K562 (cell line): Measurements from ENCODE around the gene DNAH8. TPM values are rescaled to one million over a fixed set of nuclear protein-coding genes. Genes with fewer than 3 reads are reported as not detected.

Experiments used
- ATAC-seq: fragments of 200-7000 bp; cut with Tn5 transposase; 3 replicates; pipeline ENCODE4 v1.9.1; 2020; ENCODE audit warnings: moderate library complexity
- BruUV-seq: library from RNA; stranded (reverse); fragments of 400-500 nt; replicated peaks from 2 replicates; lab custom pipeline; 2021; lab: Mats Ljungman, UMichigan
- CTCF ChIA-PET: fragments of 300-600 bp; formaldehyde crosslinking; extraction: SDS; loops from one replicate; lab custom pipeline; 2021; ENCODE audit warnings: low intra/inter-chr PET ratio; lab: Yijun Ruan, JAX
- POLR2A ChIA-PET: fragments of 300-600, 350-650 bp; sonication (Branson Sonifier 250); formaldehyde crosslinking; extraction: SDS; loops from one replicate; lab custom pipeline; 2021; ENCODE audit warnings: antibody characterized with exemption, inconsistent platforms; lab: Yijun Ruan, JAX
- DNase-seq, 4 experiments: peaks; one replicate each; pipeline versions ENCODE4 v3.0.0 to v3.0.0-alpha.2; 2011 to 2018; ENCODE audit warnings: low spot score in 3 of 4, mixed read lengths in 3 of 4; ENCODE audit errors: extremely low read depth in 1 of 4
- FAIRE-seq: peaks from 2 replicates; lab custom pipeline; 2011; peaks lifted over from hg19 to GRCh38; lab: Jason Lieb, UNC
- H2AFZ ChIP-seq: 2 replicates; pipeline ENCODE4 v1.6.0; 2011; ENCODE audit warnings: low read depth, low read length, control low read depth, inconsistent platforms
- H3K27ac ChIP-seq: fragments of 200-600 bp; 3 replicates; pipeline ENCODE4 v1.8.0; 2011; ENCODE audit warnings: low read depth, mild to moderate bottlenecking, control low read depth, inconsistent platforms, low read length, moderate library complexity, mixed read lengths; ENCODE audit errors: extremely low read depth
- H3K27me3 ChIP-seq, 2 experiments: fragments of 300-600 bp in 1 of 2; 2 replicates in 1 of 2; 3 replicates in 1 of 2; pipeline versions ENCODE4 v1.6.0 to v1.8.0; 2011; ENCODE audit warnings: inconsistent platforms in 2 of 2, low read length in 2 of 2, mild to moderate bottlenecking in 1 of 2, mixed read lengths in 1 of 2, moderate library complexity in 1 of 2; ENCODE audit not compliant: control insufficient read depth in 2 of 2, insufficient read depth in 2 of 2
- H3K36me3 ChIP-seq: fragments of 300-600 bp; 3 replicates; pipeline ENCODE4 v1.8.0; 2011; ENCODE audit warnings: mild to moderate bottlenecking, low read length, inconsistent platforms; ENCODE audit not compliant: control insufficient read depth, insufficient read depth
- H3K4me1 ChIP-seq, 2 experiments: fragments of 200-600 bp in 1 of 2; replicated peaks in 1 of 2; 2 replicates in 1 of 2; 3 replicates in 1 of 2; pipeline versions ENCODE4 v1.5.1 to v1.8.0; 2011; ENCODE audit warnings: inconsistent platforms in 2 of 2, low read length in 2 of 2, mild to moderate bottlenecking in 1 of 2, mixed read lengths in 1 of 2, moderate library complexity in 1 of 2; ENCODE audit not compliant: control insufficient read depth in 2 of 2, insufficient read depth in 2 of 2
- H3K4me2 ChIP-seq: 2 replicates; pipeline ENCODE4 v1.6.1; 2011; ENCODE audit warnings: low read length, control low read depth, inconsistent platforms, mixed read lengths; ENCODE audit not compliant: insufficient read depth
- H3K4me3 ChIP-seq: fragments of 200-600 bp; sonication (generic), shearing (Covaris generic); 2 replicates; pipeline ENCODE4 v1.5.1; 2016; ENCODE audit warnings: control low read depth, inconsistent platforms
- H3K79me2 ChIP-seq: fragments of 200-600 bp; 3 replicates; pipeline ENCODE4 v1.8.0; 2011; ENCODE audit warnings: low read length, inconsistent platforms; ENCODE audit not compliant: control insufficient read depth, insufficient read depth
- H3K9ac ChIP-seq, 2 experiments: 2 replicates each; pipeline versions ENCODE4 v1.6.0 to v1.6.1; 2011; ENCODE audit warnings: low read depth in 2 of 2, low read length in 2 of 2, control low read depth in 1 of 2, inconsistent platforms in 1 of 2, mild to moderate bottlenecking in 1 of 2, mixed read lengths in 1 of 2; ENCODE audit not compliant: insufficient read depth in 1 of 2
- H3K9me1 ChIP-seq: one replicate; pipeline ENCODE4 v1.6.0; 2011; ENCODE audit warnings: inconsistent platforms, mild to moderate bottlenecking, low read length, moderate library complexity; ENCODE audit not compliant: control insufficient read depth, insufficient read depth
- H3K9me3 ChIP-seq: replicated peaks from 2 replicates; pipeline ENCODE4 v1.5.1; 2011; ENCODE audit warnings: low read depth, low read length, inconsistent platforms; ENCODE audit not compliant: control insufficient read depth, insufficient read depth
- H4K20me1 ChIP-seq: replicated peaks from 2 replicates; pipeline ENCODE4 v1.6.1; 2011; ENCODE audit warnings: low read length, inconsistent platforms, mixed read lengths; ENCODE audit not compliant: control insufficient read depth, insufficient read depth
- CBFA2T2 ChIP-seq: fragments of 450-650 bp; conservative IDR thresholded peaks from 2 replicates; pipeline ENCODE4 v1.6.1; 2017; ENCODE audit warnings: mild to moderate bottlenecking
- ETS2 ChIP-seq: IDR thresholded peaks from 2 replicates; pipeline ENCODE4 v1.6.1; 2016; ENCODE audit warnings: borderline replicate concordance, missing genetic modification characterization, mild to moderate bottlenecking, moderate library complexity, missing compliant biosample characterization; ENCODE audit not compliant: poor library complexity, severe bottlenecking
- OTX1 ChIP-seq: fragments of 450-650 bp; formaldehyde crosslinking; IDR thresholded peaks from 2 replicates; pipeline ENCODE4 v1.4.0; 2022; ENCODE audit warnings: mild to moderate bottlenecking
- RFX1 ChIP-seq: fragments of 450-650 bp; IDR thresholded peaks from 2 replicates; pipeline ENCODE4 v1.6.1; 2016; ENCODE audit warnings: mild to moderate bottlenecking, moderate library complexity
- TRIM24 ChIP-seq, 2 experiments: fragments of 450-650 bp; IDR thresholded peaks; 2 replicates each; pipeline ENCODE4 v1.6.1; 2016
- XRCC3 ChIP-seq: fragments of 450-650 bp; IDR thresholded peaks from 2 replicates; pipeline ENCODE4 v1.6.1; 2017; ENCODE audit warnings: mild to moderate bottlenecking, moderate library complexity
- ZNF146 ChIP-seq: IDR thresholded peaks from one replicate; pipeline ENCODE4 v1.6.1; 2018; ENCODE audit warnings: missing compliant biosample characterization; ENCODE audit not compliant: unreplicated experiment
- ZNF174 ChIP-seq: fragments of 250-450 bp; sonication (Bioruptor Pico); IDR thresholded peaks from 2 replicates; pipeline ENCODE4 v1.4.0; 2020; ENCODE audit warnings: mild to moderate bottlenecking
- ZNF217 ChIP-seq: sonication (generic); formaldehyde crosslinking; IDR thresholded peaks from 2 replicates; pipeline ENCODE4 v1.8.0; 2022; ENCODE audit warnings: mild to moderate bottlenecking, missing genetic modification reagents
- WGBS: fragments of 100-300 bp; shearing (Covaris generic); methylation state at CpG from one replicate; pipeline ENCODE4 v1.1.6; 2016; ENCODE audit warnings: low coverage, mixed read lengths; ENCODE audit not compliant: insufficient coverage; ENCODE audit errors: missing lambda C conversion rate; 5-methylcytosine and 5-hydroxymethylcytosine counted together
- in situ Hi-C: fragments of 300-500 bp; cut with MboI; formaldehyde crosslinking; loops from 4 replicates; pipeline ENCODE4 v1.15.0; 2018; ENCODE audit warnings: inconsistent platforms, mixed read lengths
- intact Hi-C: fragments of 100-400 bp; cut with micrococcal nuclease; formaldehyde crosslinking; loops from 2 replicates; pipeline ENCODE4 v1.14.2; 2022
- polyA plus RNA-seq, 8 experiments: library from polyadenylated mRNA; depleted of rRNA in 4 of 8; stranded (reverse) in 5 of 8; unstranded in 3 of 8; fragments of >200 nt; fragmentation: Nextera tagmentation in 2 of 8; fragmentation: Illumina TruSeq in 1 of 8; extraction: Ambion mirVana in 2 of 8; extraction: Trizol in 1 of 8; gene quantifications; 2 replicates each; pipeline versions ENCODE4 v1.2.1 to v1.2.3, GENCODE V29; 2011 to 2014; ENCODE audit warnings: inconsistent platforms in 1 of 8, missing spikeins in 1 of 8
- total RNA-seq, 7 experiments: library from RNA; depleted of rRNA in 6 of 7; stranded (reverse); fragments of >200 nt in 6 of 7; fragmentation: Illumina TruSeq in 2 of 7; extraction: Trizol in 2 of 7; gene quantifications; 2 replicates each; pipeline versions ENCODE4 v1.2.1 to v1.2.3, GENCODE V29; 2011 to 2021; ENCODE audit warnings: low replicate concordance in 1 of 7

DNAH8 gene
- total and polyA plus RNA-seq, 9 of the 15 experiments (the other 6 are each of a cell fraction or from before 2014, with no cell fraction given), result 1.2 to 4.2 (median 2.9) TPM

GRCh38 chr6:38822963-38823362 is 107.9 kb downstream of the DNAH8 start:
- CTCF ChIA-PET, result no interaction called here
- no peak overlapping the region for H3K9ac ChIP-seq
- no peaks in the 10 kb centered on the region for H3K9me1 ChIP-seq
- no peak overlapping the region for H3K4me3 ChIP-seq
- POLR2A ChIA-PET, result interaction anchor here (1.1 kb wide), 1 partner anchor 11 kb away, joined by 6 read pairs; no protein-coding TSS in a partner anchor
- no peaks in the 10 kb centered on the region for H3K27me3 ChIP-seq
- ATAC-seq (no peak), DNase-seq (no peak), FAIRE-seq (no peak)
- H2AFZ ChIP-seq, result no peak overlapping the region
- WGBS, result 62% methylated on average over 6 of the region's 6 CpGs
- in situ Hi-C loops, result no loop called here
- intact Hi-C loops, result no loop called here
- no peak overlapping the region for H3K27ac ChIP-seq
- H3K9me3 ChIP-seq, result no peaks in the 10 kb centered on the region
- no peaks in the 10 kb centered on the region for H4K20me1 ChIP-seq
- no peaks in the 10 kb centered on the region for H3K4me1 ChIP-seq
- TF ChIP-seq ZNF174 (CRISPR knock-in tag) (no peak), OTX1 (no peak), CBFA2T2 (no peak), TRIM24 (IDR thresholded peaks at IDR 0.05) (no peak), ZNF146 (CRISPR knock-in tag) (no peak), ZNF217 (CRISPR knock-in tag) (no peak), XRCC3 (no peak)
- H3K4me2 ChIP-seq, result no peak overlapping the region
- no peaks in the 10 kb centered on the region for H3K79me2 ChIP-seq
- no peaks in the 10 kb centered on the region for H3K36me3 ChIP-seq
- BruUV-seq, result no TSS peak

GRCh38 chr6:38824243-38824894 is 109.3 kb downstream of the DNAH8 start:
- no peaks in the 10 kb centered on the region for H3K79me2 ChIP-seq
- H3K27me3 ChIP-seq, result no peaks in the 10 kb centered on the region
- in situ Hi-C loops, result no loop called here
- no peak overlapping the region for H3K27ac ChIP-seq
- intact Hi-C loops, result no loop called here
- ChIA-PET CTCF (no interaction called here), POLR2A (interaction anchor here (0.6 kb wide), 1 partner anchor 319 kb away, joined by 3 read pairs; no protein-coding TSS in a partner anchor)
- FAIRE-seq (no peak), ATAC-seq (no peak), DNase-seq (no peak)
- no peaks in the 10 kb centered on the region for H3K4me1 ChIP-seq
- peak; percentile 86 for TF ChIP-seq RFX1
- TF ChIP-seq ETS2 (tag), result no peak
- 49% methylated on average over 5 of the region's 5 CpGs for WGBS
- H4K20me1 ChIP-seq, result no peaks in the 10 kb centered on the region
- no TSS peak for BruUV-seq
- no peak overlapping the region for H2AFZ ChIP-seq
- no peaks in the 10 kb centered on the region for H3K9me1 ChIP-seq
- H3K9me3 ChIP-seq, result no peaks in the 10 kb centered on the region
- H3K9ac ChIP-seq, result no peak overlapping the region
- H3K4me2 ChIP-seq, result no peak overlapping the region
- H3K4me3 ChIP-seq, result no peak overlapping the region
- H3K36me3 ChIP-seq, result no peaks in the 10 kb centered on the region
